Measurements from ENCODE around the gene AHRR.
"Not testable (repeated sequence)": the region's sequence is repeated elsewhere in the genome, so short reads cannot be mapped to it uniquely, and the experiment has no call there.

AHRR gene

GRCh38 chr5:367358-368130, 46.0 kb downstream of the AHRR start:
- no peak for DNase-seq (ENCODE audit: low read depth)

DNA sequence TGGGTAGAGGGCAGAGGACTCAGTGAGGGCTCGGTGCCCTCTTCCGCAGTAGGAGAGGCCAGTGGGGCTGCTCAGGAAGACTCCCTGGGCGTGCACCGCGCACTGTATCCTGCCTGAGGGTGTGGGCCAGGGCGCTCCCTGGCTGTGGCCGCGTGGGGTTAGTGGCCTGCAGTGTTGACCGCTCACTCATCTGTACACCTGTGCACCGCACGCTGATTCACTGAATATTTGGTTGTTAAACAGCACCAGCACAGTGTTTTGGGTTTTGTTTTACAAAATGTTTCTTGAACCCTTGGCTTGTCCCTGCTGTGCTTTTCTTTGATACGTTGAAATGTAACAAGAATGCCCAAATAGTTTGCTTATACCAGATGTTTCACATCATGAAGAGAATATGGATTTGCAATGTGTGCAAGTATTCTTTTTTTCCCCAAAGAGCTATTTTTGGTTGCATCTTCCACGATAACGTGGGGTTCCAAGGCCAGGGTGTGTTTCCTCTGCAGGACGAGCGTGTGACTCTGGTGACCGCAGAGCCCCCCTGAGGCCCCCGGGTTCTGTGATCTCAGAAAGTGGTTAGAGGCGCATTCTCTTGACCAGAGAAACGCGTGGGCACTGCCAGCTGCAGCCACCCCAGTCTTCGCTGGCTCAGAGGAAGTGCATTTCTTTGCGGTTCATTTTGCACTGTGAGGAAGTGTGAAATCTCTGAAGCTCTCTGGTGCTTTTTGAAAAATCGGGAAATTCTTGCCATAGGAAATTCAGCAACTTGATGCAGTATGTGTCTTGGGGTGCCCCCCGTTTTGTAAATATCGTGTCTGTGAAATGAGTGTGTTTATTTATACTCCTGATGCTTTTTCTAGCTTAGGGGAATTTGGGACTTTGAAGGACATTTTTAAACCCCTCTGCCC, 46.9 kb downstream of the AHRR start:
- peak; percentile 45 for DNase-seq (ENCODE audit: low read depth)

- DNase-seq (ENCODE audit: low read depth): no peak
Measured at GRCh38 chr5:369151-369868, 47.8 kb downstream of the AHRR start.

- not testable (repeated sequence) for DNase-seq (ENCODE audit: low read depth)
Measured at GRCh38 chr5:369869-370236, 48.3 kb downstream of the AHRR start.

DNA sequence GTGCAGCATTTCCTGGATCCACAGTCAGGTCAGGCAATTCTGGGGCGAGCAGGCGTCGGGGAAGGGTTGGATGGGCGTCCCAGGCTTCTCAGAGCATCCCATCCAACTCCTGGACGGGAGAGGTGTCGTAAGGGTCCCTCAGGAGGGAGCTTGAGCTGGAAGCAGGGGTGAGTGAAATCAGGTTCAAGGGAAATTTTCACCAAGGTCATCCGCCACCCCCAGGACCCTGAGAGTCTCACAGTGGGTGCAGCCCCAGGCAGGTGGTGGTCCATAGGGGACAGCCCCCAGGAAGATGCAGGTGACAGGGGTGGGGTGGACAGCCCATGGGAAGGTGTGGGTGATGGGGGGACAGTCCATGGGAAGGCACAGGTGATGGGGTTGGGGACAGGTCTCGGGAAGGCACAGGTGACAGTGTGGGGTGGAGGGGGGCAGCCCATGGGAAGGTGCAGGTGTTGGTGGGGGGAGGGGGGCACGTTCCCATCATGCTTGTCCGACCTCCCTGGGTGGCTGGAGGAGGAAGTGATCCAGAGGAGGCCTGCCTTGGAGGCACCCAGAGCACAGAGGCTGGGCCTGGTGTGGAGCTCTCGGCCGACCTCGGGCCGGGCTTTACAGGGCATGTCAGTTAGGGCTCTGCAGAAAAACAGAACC, 48.9 kb downstream of the AHRR start:
- no peak for DNase-seq (ENCODE audit: low read depth)

GRCh38 chr5:370959-371810, 49.7 kb downstream of the AHRR start:
- DNase-seq (ENCODE audit: low read depth): no peak

- DNase-seq (ENCODE audit: low read depth): no peak
Measured at GRCh38 chr5:371811-372555, 50.5 kb downstream of the AHRR start.

- DNase-seq (ENCODE audit: low read depth): no peak
Measured at GRCh38 chr5:372556-372995, 51.1 kb downstream of the AHRR start.

GRCh38 chr5:372996-373709, 51.6 kb downstream of the AHRR start:
- DNase-seq (ENCODE audit: low read depth): no peak

GRCh38 chr5:373710-374602, 52.4 kb downstream of the AHRR start:
- DNase-seq (ENCODE audit: low read depth): peak; percentile 18

GRCh38 chr5:374631-375335, 53.3 kb downstream of the AHRR start:
- DNase-seq (ENCODE audit: low read depth): no peak

DNA sequence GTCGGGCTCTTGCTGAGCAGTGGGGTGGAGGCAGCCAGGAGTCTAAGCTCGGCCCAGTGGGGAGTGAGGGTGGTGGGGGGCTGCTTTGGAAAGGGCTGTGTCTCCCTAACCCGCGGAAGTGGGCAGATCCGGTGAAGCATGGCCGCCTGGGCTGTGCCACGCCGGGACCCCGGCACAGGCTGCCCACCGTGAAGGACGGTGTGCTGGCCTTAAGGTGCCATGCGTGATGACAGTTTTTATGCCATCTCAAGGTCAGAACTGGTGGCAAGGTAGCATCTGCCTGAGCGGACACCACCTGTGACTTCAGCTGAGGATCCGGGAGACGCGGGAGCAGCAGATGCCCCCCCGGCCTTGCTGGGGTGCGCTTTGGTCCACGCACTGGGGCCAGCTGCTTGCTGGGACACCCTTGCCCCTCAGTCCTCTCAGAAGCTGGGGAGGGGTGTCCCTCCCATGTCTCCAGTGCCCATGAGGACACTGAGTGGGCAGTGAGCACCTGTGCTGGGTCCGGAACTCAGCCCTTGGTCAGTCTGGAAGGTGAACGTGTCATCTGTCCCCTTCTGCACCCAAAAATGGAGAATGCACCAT, 53.9 kb downstream of the AHRR start:
- no peak for DNase-seq (ENCODE audit: low read depth)

DNA sequence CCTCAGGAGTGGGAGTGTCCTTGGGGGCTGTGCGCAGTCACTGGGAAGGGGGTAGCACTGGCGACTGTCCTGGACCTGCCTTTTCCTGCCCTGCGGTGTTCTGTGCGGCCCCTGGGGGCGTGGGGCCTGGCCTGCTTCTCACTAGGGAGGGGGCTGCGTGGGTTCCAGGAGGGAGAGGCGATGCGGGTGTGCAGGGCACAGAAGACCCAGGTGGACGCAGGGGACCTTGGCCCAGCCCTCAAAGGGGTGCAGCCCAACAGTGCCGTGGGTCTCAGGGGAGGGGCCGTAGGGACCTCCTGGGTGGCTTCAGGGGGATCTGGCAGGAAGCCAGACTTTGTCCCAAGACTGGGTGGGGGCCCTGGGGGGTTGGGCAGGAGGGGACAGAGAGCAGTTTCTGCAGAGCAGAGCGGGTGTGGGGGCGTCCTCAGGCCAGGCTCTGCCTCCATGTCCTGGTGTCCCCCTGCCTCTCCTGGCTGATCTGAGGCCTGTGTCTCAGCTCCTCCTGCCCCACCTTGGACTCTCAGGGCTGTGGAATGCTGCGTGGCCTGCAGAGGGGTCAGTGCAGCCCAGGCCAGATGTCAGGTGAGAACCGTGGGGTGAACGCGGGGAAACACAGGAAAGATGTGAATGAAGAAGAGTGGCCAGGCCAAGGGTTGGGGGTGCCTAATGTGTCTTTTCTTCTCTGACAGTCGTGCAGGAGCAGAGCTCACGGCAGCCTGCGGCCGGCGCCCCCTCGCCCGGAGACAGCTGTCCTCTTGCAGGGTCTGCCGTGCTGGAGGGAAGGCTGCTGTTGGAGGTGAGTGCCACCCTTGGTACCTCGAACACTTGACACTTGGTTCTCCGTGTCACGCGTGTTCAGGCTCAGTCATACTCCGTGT, 54.6 kb downstream of the AHRR start:
- DNase-seq (ENCODE audit: low read depth): no peak

GRCh38 chr5:376799-377325, 55.3 kb downstream of the AHRR start:
- no peak for DNase-seq (ENCODE audit: low read depth)

- no peak for DNase-seq (ENCODE audit: low read depth)
Measured at GRCh38 chr5:377326-377981, 55.9 kb downstream of the AHRR start.

Measured in iris pigment epithelial cell (primary cell).